Caki2 (cell line): Measurements from ENCODE around the gene DEUP1. TPM values are rescaled to one million over a fixed set of nuclear protein-coding genes. Genes with fewer than 3 reads are reported as not detected.
A peak's percentile ranks its signal among the peaks of the same experiment; 100 is the strongest.
"Not testable (repeated sequence)": the region's sequence is repeated elsewhere in the genome, so short reads cannot be mapped to it uniquely, and the experiment has no call there.

Experiments
- DNase-seq: peaks from one replicate; pipeline ENCODE4 v3.0.0-alpha.2; 2015; ENCODE audit warnings: low read depth
- in situ Hi-C: cut with HindIII; loops from 2 replicates; pipeline ENCODE4 v1.10.0; 2016; ENCODE audit warnings: low sequenced_read_pairs, low pct_unique_long_range_greater_than_20kb, mixed read lengths
- total RNA-seq: library from RNA; depleted of rRNA; stranded (reverse); fragments of >200 nt; shearing (Covaris generic); gene quantifications from 2 replicates; pipeline ENCODE4 v1.2.3, GENCODE V29; 2014; ENCODE audit warnings: low replicate concordance; rRNA removed

Gene DEUP1, protein sequence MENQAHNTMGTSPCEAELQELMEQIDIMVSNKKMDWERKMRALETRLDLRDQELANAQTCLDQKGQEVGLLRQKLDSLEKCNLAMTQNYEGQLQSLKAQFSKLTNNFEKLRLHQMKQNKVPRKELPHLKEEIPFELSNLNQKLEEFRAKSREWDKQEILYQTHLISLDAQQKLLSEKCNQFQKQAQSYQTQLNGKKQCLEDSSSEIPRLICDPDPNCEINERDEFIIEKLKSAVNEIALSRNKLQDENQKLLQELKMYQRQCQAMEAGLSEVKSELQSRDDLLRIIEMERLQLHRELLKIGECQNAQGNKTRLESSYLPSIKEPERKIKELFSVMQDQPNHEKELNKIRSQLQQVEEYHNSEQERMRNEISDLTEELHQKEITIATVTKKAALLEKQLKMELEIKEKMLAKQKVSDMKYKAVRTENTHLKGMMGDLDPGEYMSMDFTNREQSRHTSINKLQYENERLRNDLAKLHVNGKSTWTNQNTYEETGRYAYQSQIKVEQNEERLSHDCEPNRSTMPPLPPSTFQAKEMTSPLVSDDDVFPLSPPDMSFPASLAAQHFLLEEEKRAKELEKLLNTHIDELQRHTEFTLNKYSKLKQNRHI
- not detected in 2 replicates for total RNA-seq

DNA sequence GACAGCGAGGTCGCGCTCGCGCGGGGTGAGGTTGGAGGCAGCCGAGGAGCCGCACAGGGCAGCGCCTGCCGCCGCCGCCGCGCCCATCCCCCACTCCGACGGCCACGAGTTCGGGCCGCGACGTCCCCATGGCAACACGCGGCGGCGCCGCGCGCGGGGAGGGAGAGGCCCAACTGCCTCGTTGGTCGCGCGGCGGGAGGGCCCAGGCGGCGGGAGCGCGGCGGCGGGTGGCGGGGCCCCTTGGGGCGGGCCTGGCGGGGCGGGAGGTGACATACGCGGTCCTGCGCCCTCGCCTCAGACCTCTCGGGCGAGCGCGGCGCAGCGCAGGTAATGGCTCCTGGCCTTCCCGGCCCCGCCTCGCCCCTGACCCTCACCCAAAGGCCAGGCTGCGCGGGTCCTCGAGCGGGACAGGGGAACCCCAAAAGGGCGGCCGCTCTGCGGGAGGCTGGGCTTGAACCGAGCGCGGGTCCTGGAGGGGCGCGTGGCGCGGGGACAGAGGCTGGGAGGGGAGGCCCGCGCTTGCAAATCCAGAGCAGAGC lies at the start of gene DEUP1:
TSS of gene DEUP1 (plus strand) at position 297 of the 539 bp plus-strand sequence. CDS start 1,518 bp downstream, outside the sequence.
- no peak for DNase-seq
- in situ Hi-C loops, result no loop called here

GRCh38 chr11:93285430-93285829 lies 45.1 kb upstream of the DEUP1 start:
- no peak for DNase-seq
- in situ Hi-C loops, result no loop called here

- in situ Hi-C loops, result no loop called here
- DNase-seq, result peak; percentile 65
Measured at GRCh38 chr11:93287434-93287833, 43.1 kb upstream of the DEUP1 start.

DNA sequence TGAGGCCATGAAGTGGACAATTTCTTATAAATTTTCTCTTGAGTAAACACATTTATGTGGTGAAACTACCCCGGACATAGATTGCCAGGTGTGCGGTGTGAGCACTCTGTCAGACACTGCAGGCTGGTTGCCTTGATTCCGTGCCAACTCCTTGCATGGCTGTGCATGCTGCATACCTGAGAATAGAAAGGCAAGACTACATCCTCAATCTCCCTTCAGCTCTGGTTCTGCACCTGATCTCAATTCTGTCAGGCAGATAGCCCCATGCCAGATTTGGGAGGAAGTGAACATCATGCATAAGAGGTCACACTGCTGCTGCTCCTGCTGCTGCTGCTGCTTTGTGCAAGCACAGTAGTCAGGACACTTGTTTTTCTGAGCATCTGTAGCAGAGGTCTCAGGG lies 42.5 kb upstream of the DEUP1 start:
- in situ Hi-C loops, result no loop called here
- no peak for DNase-seq

DNA sequence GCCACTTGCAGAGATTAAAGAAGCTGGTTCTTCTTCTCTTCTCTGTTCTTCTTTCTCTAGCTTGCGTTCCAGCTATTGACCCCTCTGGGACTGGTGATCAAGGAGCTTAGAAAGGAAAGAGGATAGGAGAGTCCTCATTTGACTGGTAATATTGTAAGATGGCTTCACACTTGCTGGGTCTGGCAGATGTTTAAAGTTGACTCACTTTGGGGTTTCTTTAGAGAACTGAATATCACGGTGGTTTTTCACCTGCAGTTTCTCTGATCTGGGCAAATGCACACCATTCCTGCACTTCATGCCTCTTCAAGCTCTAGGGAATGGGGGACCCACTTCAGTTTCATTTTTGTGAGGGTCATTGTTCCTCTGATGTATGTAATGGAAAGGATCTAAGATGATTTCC lies 41.8 kb upstream of the DEUP1 start:
- in situ Hi-C loops, result no loop called here
- DNase-seq, result no peak

- in situ Hi-C loops, result no loop called here
- no peak for DNase-seq
Measured at GRCh38 chr11:93289782-93290463, 40.6 kb upstream of the DEUP1 start.

DNA sequence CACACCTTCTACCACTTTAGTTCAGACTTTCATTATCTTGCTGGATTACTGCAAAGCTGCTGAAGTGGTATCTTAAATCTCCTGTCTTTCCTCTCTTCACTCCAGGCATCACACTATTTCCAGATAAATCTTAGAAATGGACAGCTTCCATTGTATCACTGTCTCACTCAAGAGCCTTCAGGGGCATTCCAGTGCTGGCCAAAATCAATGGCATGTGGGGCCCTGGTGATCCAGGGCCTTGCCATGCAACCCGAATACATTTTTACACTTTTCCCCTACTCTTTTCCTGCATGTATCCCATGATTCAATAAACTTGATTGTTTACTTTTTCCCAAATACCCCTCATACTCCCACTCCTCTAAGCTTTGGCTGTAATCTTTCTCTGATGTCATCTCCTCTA lies 39.4 kb upstream of the DEUP1 start:
- no peak for DNase-seq
- in situ Hi-C loops, result no loop called here

DNA sequence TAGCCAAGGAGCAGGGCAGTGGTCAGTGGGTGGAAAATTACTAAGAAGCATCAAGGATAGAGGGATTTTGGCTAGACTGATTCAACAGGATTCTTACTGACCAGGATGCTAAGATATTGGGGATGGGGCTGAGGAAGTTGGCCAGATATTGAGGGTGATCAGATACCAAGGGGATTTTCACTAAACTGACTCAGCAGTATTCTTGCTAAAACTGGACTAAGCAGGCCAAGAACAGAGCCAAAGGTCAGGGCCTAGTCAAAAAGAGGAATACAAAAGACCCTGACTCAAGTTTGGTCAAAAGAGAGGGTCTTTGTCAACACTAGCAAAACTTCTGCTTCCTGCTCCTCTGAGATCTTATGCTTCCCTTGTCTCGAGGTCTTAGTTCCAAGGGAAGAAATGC lies 38.6 kb upstream of the DEUP1 start:
- in situ Hi-C loops, result no loop called here
- DNase-seq, result no peak

DNA sequence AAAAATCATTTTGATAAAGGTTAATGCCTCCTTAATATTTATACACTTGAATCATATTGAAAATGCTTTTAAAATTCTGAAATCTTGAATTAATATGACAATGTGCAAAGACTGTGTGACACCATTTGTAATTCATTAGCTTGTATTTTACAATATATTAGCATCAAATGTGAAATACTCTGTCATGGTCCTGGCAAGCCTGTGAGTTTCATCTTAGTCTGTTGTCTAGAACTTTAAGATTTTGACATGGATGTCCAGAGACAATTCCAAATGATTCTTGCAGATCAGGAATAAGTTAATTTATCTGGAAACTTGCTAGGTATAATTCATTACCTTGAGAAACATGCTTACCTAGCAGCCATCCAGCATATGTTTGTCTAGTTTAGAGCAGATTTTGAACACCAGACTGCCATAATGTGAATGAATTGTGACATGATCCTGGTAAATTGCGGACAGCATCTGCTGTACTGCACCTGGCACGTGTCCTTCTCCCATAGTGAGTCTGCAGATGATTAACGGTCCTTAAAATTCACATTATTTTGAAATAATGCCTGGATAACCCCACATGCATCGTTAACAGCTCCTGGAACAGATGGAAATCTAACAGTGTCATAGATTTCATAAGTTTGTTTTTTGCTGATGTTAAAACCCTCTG lies 34.5 kb upstream of the DEUP1 start:
- in situ Hi-C loops, result no loop called here

GRCh38 chr11:93303689-93304088 lies 26.9 kb upstream of the DEUP1 start:
- no peak for DNase-seq
- in situ Hi-C loops, result no loop called here

More for the DNA sequence above, 34.5 kb upstream of the DEUP1 start:
- no peak for DNase-seq

DNA sequence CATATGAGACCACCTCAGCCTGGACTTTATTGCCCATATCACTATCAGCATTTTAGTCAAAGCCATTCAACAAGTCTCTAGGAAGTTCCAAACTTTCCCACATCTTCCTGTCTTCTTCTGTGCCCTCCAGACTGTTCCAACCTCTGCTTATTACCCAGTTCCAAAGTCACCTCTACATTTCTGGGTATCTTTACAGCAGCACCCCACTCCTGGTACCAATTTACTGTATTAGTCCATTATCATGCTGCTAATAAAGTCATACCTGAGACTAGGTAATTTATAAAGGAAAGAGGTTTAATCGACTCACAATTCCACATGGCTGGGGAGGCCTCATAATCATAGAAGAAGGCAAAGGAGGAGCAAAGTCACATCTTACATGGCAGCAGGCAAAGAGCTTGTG lies 16.1 kb upstream of the DEUP1 start:
- DNase-seq, in situ Hi-C loops: not testable (repeated sequence)

DNA sequence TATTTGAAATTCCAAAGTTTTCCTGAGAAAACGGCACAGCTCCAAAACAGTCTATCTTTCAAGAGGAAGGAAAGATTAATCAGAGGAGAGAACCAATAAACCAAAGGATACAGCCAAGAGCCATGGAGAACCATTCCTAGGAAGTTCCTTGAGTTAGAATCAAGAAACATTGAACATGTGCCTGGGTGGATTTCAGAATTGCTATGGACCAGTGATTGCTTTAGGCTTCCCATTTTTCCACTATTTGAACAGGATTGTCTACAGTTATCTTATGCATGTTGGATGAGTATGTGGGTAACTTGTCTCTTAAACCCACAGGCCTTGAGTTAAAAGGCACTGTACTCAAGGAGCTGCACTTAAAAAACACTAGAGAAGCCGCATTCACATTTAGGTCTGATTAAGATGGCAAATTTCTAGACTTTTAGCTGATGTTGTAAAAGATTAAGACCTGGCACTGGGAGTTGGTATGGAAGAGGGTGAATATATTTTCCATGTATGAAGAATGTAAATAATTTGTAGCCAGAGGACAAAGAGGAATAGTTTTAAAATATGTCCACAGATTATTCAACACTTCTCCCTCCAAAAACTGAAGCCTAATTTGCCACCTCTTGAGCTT lies 11.2 kb upstream of the DEUP1 start:
- in situ Hi-C loops, result no loop called here
- DNase-seq, result no peak

DNA sequence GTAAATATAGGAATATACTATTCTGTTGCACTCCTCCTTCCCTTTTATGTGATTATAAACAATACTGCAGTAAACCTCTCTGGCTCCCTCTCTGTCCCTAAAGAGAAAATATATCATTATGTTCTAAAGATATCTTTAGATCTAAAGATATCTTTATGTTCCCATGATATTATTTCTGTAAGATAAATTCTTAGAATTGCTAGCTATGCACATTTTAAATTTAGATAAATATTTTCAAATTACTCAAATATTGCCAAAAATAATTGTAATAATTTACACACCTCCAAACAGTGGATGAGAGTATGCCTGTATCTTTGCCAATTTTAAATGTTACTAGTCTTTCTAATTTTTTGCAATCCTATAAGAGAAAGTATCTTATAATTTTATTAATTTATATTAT lies 10.3 kb upstream of the DEUP1 start:
- in situ Hi-C loops, result no loop called here

GRCh38 chr11:93322207-93322606 lies 8.3 kb upstream of the DEUP1 start:
- no peak for DNase-seq
- in situ Hi-C loops, result no loop called here

More for the DNA sequence above, 10.3 kb upstream of the DEUP1 start:
- no peak for DNase-seq

DNA sequence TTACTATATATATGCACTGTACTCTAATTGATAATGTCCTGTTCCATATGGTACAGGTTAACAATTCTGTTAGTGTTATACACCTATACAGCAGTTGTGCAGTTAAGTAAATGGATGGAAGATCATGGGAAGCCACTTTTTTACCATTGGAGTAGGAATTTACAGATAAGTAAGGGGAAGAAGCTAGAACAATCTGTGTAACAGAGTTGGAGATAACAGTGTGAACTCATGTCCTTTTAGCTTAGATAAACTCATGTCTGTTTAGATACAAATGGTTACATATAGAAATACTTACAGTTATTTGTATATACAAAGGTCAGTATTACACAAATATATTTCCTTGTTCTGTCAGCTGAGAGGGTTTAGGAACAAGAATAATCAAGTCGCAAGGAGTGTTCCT lies 6.8 kb upstream of the DEUP1 start:
- in situ Hi-C loops, result no loop called here
- DNase-seq, result no peak

DNA sequence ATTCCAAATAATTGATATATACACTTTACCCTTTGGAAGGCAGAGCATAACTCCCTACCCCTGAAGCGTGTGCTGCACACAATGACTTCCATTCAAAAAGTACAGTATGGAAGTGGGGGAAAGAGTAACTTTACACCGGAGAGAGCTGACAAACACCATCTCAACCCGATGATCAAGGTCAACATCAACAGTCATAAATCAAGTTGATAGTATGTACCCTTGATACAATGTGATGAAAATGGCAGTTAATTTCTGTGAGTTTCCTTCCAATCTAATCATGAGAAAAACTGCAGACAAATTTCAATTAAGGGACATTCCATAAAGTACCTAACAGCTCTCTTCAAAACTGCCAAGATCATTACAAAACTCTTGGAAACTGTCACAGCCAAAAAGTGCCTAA lies 6.0 kb upstream of the DEUP1 start:
- in situ Hi-C loops, result no loop called here
- no peak for DNase-seq

DNA sequence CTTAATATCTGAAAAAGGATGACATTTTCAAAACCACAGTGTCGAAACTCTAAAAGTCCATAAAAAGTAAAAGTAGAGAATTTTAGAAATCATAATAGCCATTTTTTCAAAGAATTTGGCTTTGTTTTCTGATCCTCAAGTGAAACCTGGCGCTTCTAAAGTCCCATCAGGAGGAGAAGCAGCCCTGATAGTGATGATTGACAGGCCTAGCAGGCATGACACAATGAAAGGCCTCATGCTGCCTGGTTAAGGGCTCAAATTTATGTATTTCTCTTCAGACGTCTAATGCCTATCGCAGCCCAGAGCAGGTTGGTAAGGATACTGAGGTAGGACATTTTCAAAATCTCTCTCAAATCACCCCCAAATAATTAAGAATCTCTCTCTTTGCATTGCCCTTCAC lies 3.9 kb upstream of the DEUP1 start:
- in situ Hi-C loops, result no loop called here
- DNase-seq, result no peak

GRCh38 chr11:93329936-93330445 lies 551 bp upstream of the DEUP1 start:
- in situ Hi-C loops, result no loop called here
- no peak for DNase-seq
